HT1080 (cell line): ENCODE data around the gene MFSD1. TPM values are rescaled to one million over a fixed set of nuclear protein-coding genes. Genes with fewer than 3 reads are reported as not detected.

Experiments
- DNase-seq: peaks from one replicate; pipeline ENCODE4 v3.0.0-alpha.2; 2015; ENCODE audit warnings: low read depth
- total RNA-seq: library from RNA; depleted of rRNA; stranded (reverse); fragments of >200 nt; shearing (Covaris generic); gene quantifications from 2 replicates; pipeline ENCODE4 v1.2.3, GENCODE V29; 2014; rRNA removed

The MFSD1 gene
- total RNA-seq, 1 experiment from 2014 or later = 150 TPM

DNA sequence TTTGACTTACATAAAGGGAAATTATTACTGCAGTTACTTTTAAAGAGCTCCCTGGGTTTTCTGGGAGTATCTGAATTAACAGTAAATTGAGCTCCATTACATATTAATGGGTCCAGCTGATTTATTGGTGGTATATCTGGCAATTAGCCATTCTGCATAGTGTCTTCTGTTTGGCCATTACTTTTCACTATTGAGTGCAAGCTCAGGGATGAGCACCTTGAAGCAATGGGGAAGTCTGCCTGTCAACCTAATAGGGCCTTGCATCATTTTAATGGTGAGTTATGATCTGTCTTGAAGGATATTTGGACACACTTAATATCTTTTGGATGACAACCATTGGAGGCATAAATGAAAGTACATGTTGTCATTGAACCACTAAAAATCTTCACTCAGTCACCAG, 73.8 kb downstream of the MFSD1 start:
- DNase-seq = no peak

Other genes with a start within 250 kb of the MFSD1 start
- gene MLF1, start 230.9 kb upstream of the MFSD1 start, total RNA-seq = 12.0 and 17.7 TPM in 2 replicates
- gene GFM1, start 157.5 kb upstream of the MFSD1 start, total RNA-seq = 75.7 and 87.9 TPM in 2 replicates
- not detected in 2 replicates for gene LXN, start 129.4 kb upstream of the MFSD1 start, total RNA-seq
- not detected in 2 replicates for gene RARRES1, start 69.6 kb upstream of the MFSD1 start, total RNA-seq